GM12878 (cell line): ENCODE data around the gene DYNC1I1. TPM values are rescaled to one million over a fixed set of nuclear protein-coding genes. Genes with fewer than 3 reads are reported as not detected.

Experiments used
- ATAC-seq: fragments of 200-7000 bp; cut with Tn5 transposase; 3 replicates; pipeline ENCODE4 v1.9.1; 2020; ENCODE audit warnings: mild to moderate bottlenecking, moderate library complexity
- BruUV-seq: library from RNA; stranded (reverse); fragments of 400-500 nt; replicated peaks from 2 replicates; lab custom pipeline; 2021; lab: Mats Ljungman, UMichigan
- CTCF ChIA-PET: fragments of 300-600 bp; sonication (Branson Sonifier 250); formaldehyde crosslinking; extraction: SDS; loops from one replicate; lab custom pipeline; 2021; ENCODE audit warnings: inconsistent platforms; lab: Yijun Ruan, JAX
- POLR2A ChIA-PET: fragments of 350-600 bp; formaldehyde crosslinking; extraction: SDS; loops from one replicate; lab custom pipeline; 2021; ENCODE audit warnings: inconsistent platforms; lab: Charles Lee
- RAD21 ChIA-PET: fragments of 300-600 bp; sonication (Branson Sonifier 250); formaldehyde crosslinking; loops from one replicate; lab custom pipeline; 2023; ENCODE audit warnings: antibody characterized with exemption; ENCODE audit not compliant: unreplicated experiment; lab: Charles Lee
- SMC1A ChIA-PET: fragments of 300-600 bp; sonication (Branson Sonifier 250); formaldehyde crosslinking; loops from one replicate; lab custom pipeline; 2023; ENCODE audit not compliant: unreplicated experiment, uncharacterized antibody; lab: Charles Lee
- DNase-seq: peaks from one replicate; pipeline ENCODE4 v3.0.0-alpha.2; 2011; ENCODE audit warnings: low read depth, low spot score
- FAIRE-seq: peaks from 3 replicates; lab custom pipeline; 2011; peaks lifted over from hg19 to GRCh38; lab: Jason Lieb, UNC
- H2AFZ ChIP-seq: 2 replicates; pipeline ENCODE4 v1.6.0; 2011; ENCODE audit warnings: low read depth, low read length, control low read depth; ENCODE audit not compliant: control insufficient read depth
- H3K27ac ChIP-seq: 2 replicates; pipeline ENCODE4 v1.5.1; 2011; ENCODE audit warnings: control low read depth; ENCODE audit not compliant: control insufficient read depth, insufficient read depth
- H3K27me3 ChIP-seq, 2 experiments: replicated peaks in 1 of 2; 2 replicates each; pipeline versions ENCODE4 v1.6.0 to v1.6.1; 2011; ENCODE audit warnings: low read length in 1 of 2; ENCODE audit not compliant: control insufficient read depth in 2 of 2, insufficient read depth in 2 of 2
- H3K36me3 ChIP-seq, 2 experiments: 2 replicates each; pipeline ENCODE4 v1.5.1; 2011; ENCODE audit warnings: low read length in 1 of 2; ENCODE audit not compliant: control insufficient read depth in 2 of 2, insufficient read depth in 2 of 2
- H3K4me1 ChIP-seq: 2 replicates; pipeline ENCODE4 v1.6.1; 2011; ENCODE audit warnings: mild to moderate bottlenecking, low read length, moderate library complexity, mixed read lengths; ENCODE audit not compliant: control insufficient read depth, insufficient read depth
- H3K4me2 ChIP-seq: 2 replicates; pipeline ENCODE4 v1.6.0; 2011; ENCODE audit warnings: control low read depth; ENCODE audit not compliant: control insufficient read depth, insufficient read depth
- H3K4me3 ChIP-seq: fragments of 200-600 bp; sonication (generic); 2 replicates; pipeline ENCODE4 v1.5.1; 2016
- H3K79me2 ChIP-seq: 2 replicates; pipeline ENCODE4 v1.6.0; 2011; ENCODE audit warnings: low read length; ENCODE audit not compliant: control insufficient read depth, insufficient read depth
- H3K9ac ChIP-seq: 2 replicates; pipeline ENCODE4 v1.8.0; 2011; ENCODE audit warnings: low read length, control low read depth, mixed read lengths; ENCODE audit not compliant: control insufficient read depth, insufficient read depth
- H3K9me3 ChIP-seq: replicated peaks from 3 replicates; pipeline ENCODE4 v1.5.1; 2011; ENCODE audit warnings: mild to moderate bottlenecking, low read length; ENCODE audit not compliant: control insufficient read depth, insufficient read depth
- H4K20me1 ChIP-seq: 2 replicates; pipeline ENCODE4 v1.6.0; 2011; ENCODE audit not compliant: control insufficient read depth, insufficient read depth
- ATF7 ChIP-seq: fragments of 450-650 bp; IDR thresholded peaks from 2 replicates; pipeline ENCODE4 v1.6.1; 2016; ENCODE audit warnings: low read depth, mild to moderate bottlenecking
- BCL3 ChIP-seq: IDR thresholded peaks from 2 replicates; pipeline ENCODE4 v1.6.1; 2011; ENCODE audit warnings: borderline replicate concordance, low read depth, mild to moderate bottlenecking, moderate library complexity, low read length; ENCODE audit not compliant: insufficient read depth, poor library complexity, severe bottlenecking
- CBFB ChIP-seq: IDR thresholded peaks from 2 replicates; pipeline ENCODE4 v1.6.1; 2016; ENCODE audit warnings: antibody characterized with exemption, low read depth
- CHD4 ChIP-seq: fragments of 200-600 bp; sonication (generic); IDR thresholded peaks from 2 replicates; pipeline ENCODE4 v1.6.1; 2016; ENCODE audit warnings: mild to moderate bottlenecking
- CREM ChIP-seq: IDR thresholded peaks from 2 replicates; pipeline ENCODE4 v1.6.1; 2014; ENCODE audit warnings: antibody characterized with exemption, low read depth
- CTCF ChIP-seq, 3 experiments: IDR thresholded peaks in 2 of 3; conservative IDR thresholded peaks in 1 of 3; 2 replicates each; pipeline ENCODE4 v1.5.1; 2011; ENCODE audit warnings: low read depth in 3 of 3, low read length in 3 of 3, mild to moderate bottlenecking in 3 of 3, control low read depth in 2 of 3, moderate library complexity in 2 of 3, inconsistent platforms in 1 of 3, mixed read lengths in 1 of 3; ENCODE audit not compliant: control insufficient read depth in 2 of 3, insufficient read depth in 1 of 3; ENCODE audit errors: extremely low read depth in 1 of 3
- FOS ChIP-seq: IDR thresholded peaks from 3 replicates; pipeline ENCODE4 v1.6.1; 2011; ENCODE audit warnings: borderline replicate concordance; ENCODE audit not compliant: insufficient read length; ENCODE audit errors: extremely low read depth
- HSF1 ChIP-seq: fragments of 150-350 bp; IDR thresholded peaks from 2 replicates; pipeline ENCODE4 v1.6.1; 2014; ENCODE audit warnings: mild to moderate bottlenecking, low read depth, low read length
- KLF5 ChIP-seq: fragments of 450-650 bp; IDR thresholded peaks from 2 replicates; pipeline ENCODE4 v1.6.1; 2014; ENCODE audit warnings: mild to moderate bottlenecking; ENCODE audit not compliant: partially characterized antibody
- NR2C2 ChIP-seq: IDR thresholded peaks from 2 replicates; pipeline ENCODE4 v1.6.1; 2011; ENCODE audit warnings: borderline replicate concordance, low read depth; ENCODE audit not compliant: control insufficient read depth, insufficient read length
- PAX5 ChIP-seq: IDR thresholded peaks from 2 replicates; pipeline ENCODE4 v1.6.1; 2011; ENCODE audit warnings: low read depth, low read length, borderline replicate concordance
- RUNX3 ChIP-seq: IDR thresholded peaks from 2 replicates; pipeline ENCODE4 v1.6.1; 2012; ENCODE audit warnings: low read length, inconsistent platforms
- STAT3 ChIP-seq: IDR thresholded peaks from 2 replicates; pipeline ENCODE4 v1.6.1; 2011; ENCODE audit warnings: low read depth, low read length, improper control_type of control experiment
- ZNF217 ChIP-seq: fragments of 450-650 bp; IDR thresholded peaks from 2 replicates; pipeline ENCODE4 v1.6.1; 2017; ENCODE audit warnings: antibody characterized with exemption, mild to moderate bottlenecking
- WGBS: methylation state at CpG from one replicate; pipeline ENCODE4 v1.1.6; 2016; ENCODE audit warnings: low lambda C conversion rate; ENCODE audit not compliant: insufficient replicate concordance, insufficient coverage; ENCODE audit errors: missing lambda C conversion rate; 5-methylcytosine and 5-hydroxymethylcytosine counted together
- in situ Hi-C: fragments of 300-500 bp; cut with MboI; formaldehyde crosslinking; loops from 9 replicates; pipeline ENCODE4 v1.14.3; 2018; ENCODE audit warnings: mixed read lengths
- intact Hi-C: fragments of 100-400 bp; cut with micrococcal nuclease; formaldehyde crosslinking; loops from one replicate; pipeline ENCODE4 v1.14.2; 2022; ENCODE audit not compliant: unreplicated experiment
- polyA plus RNA-seq, 11 experiments: library from polyadenylated mRNA; depleted of rRNA in 4 of 11; unstranded in 6 of 11; stranded (reverse) in 5 of 11; fragments of >200 nt; fragmentation: Nextera tagmentation in 4 of 11; fragmentation: Illumina TruSeq in 1 of 11; extraction: Ambion mirVana in 4 of 11; extraction: Trizol in 1 of 11; gene quantifications; 1 replicate in 1 of 11; 2 replicates in 10 of 11; pipeline versions ENCODE4 v1.2.1 to v1.2.3, GENCODE V29; 2011 to 2016; ENCODE audit warnings: inconsistent platforms in 2 of 11, missing spikeins in 2 of 11, low read depth in 1 of 11
- total RNA-seq, 4 experiments: library from RNA; depleted of rRNA in 3 of 4; stranded (reverse); fragments of >200 nt in 3 of 4; fragmentation: Illumina TruSeq in 1 of 4; extraction: Trizol in 1 of 4; gene quantifications; 2 replicates each; pipeline versions ENCODE4 v1.2.1 to v1.2.3, GENCODE V29; 2013 to 2021
- TF ChIP-seq, protein P1 (sequence below): fragments of 450-650 bp; IDR thresholded peaks from 2 replicates; pipeline ENCODE4 v1.6.1; 2016; ENCODE audit warnings: mild to moderate bottlenecking

Gene DYNC1I1
- total and polyA plus RNA-seq, 10 of the 15 experiments (the other 5 are each of a cell fraction or from before 2014, with no cell fraction given): 0.05 to 0.91 (median 0.14) TPM; not detected in 3

DNA sequence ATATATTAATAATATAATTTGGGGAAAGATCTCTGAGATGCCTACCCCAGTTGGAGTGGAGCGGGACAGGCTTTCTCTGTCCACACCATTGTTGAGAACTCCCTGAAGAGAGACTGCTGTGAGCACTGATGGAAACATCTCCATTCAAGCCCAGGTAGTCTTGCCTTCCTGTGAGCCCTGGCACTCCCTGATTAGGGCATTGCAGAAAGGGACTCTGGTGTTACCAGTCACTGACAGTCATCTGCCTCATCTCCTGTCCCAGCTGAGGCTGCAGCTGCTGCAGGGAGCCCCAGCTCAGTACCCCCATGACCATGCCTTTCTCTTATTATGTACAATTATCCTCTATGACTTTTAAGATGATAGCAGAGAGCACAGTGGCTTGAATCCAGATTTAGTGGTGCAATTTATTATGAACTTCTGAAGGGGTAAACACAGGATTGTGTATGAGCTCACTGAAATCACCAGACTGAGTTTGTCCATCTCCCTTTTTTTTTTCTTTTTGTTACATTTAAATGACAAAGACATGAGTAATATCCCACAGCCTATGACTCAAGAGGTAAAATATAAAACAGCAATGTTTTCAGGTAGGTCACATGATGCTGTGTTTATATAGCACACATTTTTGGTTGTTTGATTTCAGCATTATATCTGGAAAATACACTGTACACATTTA lies 312.7 kb downstream of the DYNC1I1 start:
- RAD21 ChIA-PET: no interaction called here
- intact Hi-C loops (no loop called here), in situ Hi-C loops (no loop called here)
- H3K36me3 ChIP-seq: no peaks in the 10 kb centered on the region
- H3K27me3 ChIP-seq: no peaks in the 10 kb centered on the region
- POLR2A ChIA-PET: no interaction called here
- no peak for ATAC-seq
- no peaks in the 10 kb centered on the region for H3K79me2 ChIP-seq
- BruUV-seq: no TSS peak
- WGBS: 26% methylated on average over 1 of the region's 1 CpG
- no peaks in the 10 kb centered on the region for H4K20me1 ChIP-seq
- DNase-seq: no peak
- H3K4me1 ChIP-seq: no peaks in the 10 kb centered on the region
- H3K27ac ChIP-seq: no peak overlapping the region
- no peak overlapping the region for H3K4me3 ChIP-seq
- SMC1A ChIA-PET: interaction anchor here (1.0 kb wide), 1 partner anchor 8 kb away, joined by 5 read pairs; no protein-coding TSS in a partner anchor
- no peak for TF ChIP-seq CBFB
- TF ChIP-seq FOS: no peak
- TF ChIP-seq ATF7: no peak
- TF ChIP-seq HSF1: no peak
- TF ChIP-seq STAT3: no peak
- no peak for TF ChIP-seq ZNF217
- TF ChIP-seq, protein P1, sequence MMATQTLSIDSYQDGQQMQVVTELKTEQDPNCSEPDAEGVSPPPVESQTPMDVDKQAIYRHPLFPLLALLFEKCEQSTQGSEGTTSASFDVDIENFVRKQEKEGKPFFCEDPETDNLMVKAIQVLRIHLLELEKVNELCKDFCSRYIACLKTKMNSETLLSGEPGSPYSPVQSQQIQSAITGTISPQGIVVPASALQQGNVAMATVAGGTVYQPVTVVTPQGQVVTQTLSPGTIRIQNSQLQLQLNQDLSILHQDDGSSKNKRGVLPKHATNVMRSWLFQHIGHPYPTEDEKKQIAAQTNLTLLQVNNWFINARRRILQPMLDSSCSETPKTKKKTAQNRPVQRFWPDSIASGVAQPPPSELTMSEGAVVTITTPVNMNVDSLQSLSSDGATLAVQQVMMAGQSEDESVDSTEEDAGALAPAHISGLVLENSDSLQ: no peak
- TF ChIP-seq CHD4: no peak
- TF ChIP-seq CTCF (IDR thresholded peaks at IDR 0.05 in 2 of 3, conservative IDR thresholded peaks at IDR 0.05 in 1 of 3; ENCODE audit: control insufficient read depth in 2 of 3, extremely low read depth in 1 of 3, insufficient read depth in 1 of 3, low read depth in 3 of 3, low read length in 3 of 3): no peak
- TF ChIP-seq BCL3: no peak
- TF ChIP-seq CREM: no peak
- no peak for TF ChIP-seq KLF5
- TF ChIP-seq PAX5: no peak
- TF ChIP-seq NR2C2: no peak
- no peak for TF ChIP-seq RUNX3
- no peak overlapping the region for H3K4me2 ChIP-seq
- no peak overlapping the region for H2AFZ ChIP-seq
- no peak overlapping the region for H3K9ac ChIP-seq
- no peaks in the 10 kb centered on the region for H3K9me3 ChIP-seq
- CTCF ChIA-PET: interaction anchor here (0.9 kb wide), 1 partner anchor 167 kb away, joined by 3 read pairs; no protein-coding TSS in a partner anchor
- no peak for FAIRE-seq
